DMS53 treated with DMSO at 0.1 percent for 48 hours (cell line): ENCODE measurements around the gene EXD3.
"Not testable (repeated sequence)": the region's sequence is repeated elsewhere in the genome, so short reads cannot be mapped to it uniquely, and the experiment has no call there.

Source experiments
- DNase-seq: peaks from one replicate; lab custom pipeline; 2025; ENCODE audit not compliant: unreplicated experiment; lab: John Stamatoyannopoulos, UW

Gene EXD3

DNA sequence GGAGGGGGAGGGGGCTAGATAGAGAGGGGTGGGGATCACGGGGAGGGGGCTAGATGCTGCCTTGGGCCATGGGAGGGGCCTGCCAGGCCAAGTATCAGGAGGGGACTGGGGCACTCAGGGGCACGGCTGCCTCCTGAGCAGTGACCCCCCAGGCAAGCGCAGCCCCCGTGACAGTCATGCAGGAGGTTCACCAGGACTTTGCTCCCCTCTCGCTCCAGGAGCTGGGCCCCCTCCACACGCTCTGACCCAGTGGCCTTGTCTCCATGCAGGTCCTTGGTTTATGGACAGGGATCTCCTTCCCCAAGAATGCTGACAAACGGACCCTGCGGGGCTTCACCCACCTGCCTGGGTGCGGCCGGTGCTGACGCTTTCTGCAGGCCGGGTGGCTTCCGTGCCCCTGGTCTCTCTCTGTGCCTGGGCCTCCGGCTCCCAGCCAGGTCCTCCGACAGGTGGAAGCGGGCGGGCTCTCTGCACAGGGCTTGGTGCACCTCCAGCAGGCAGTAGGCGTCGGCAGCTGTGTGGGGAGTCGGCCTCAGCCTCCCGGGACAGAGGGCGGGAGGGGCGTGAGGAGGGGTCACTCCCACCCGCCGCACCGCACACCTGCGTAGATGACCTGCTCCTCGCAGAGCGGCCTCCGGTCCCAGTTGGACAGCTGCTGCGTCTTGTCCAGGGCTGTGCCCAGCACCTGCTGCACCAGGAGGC is 74.0 kb downstream of the EXD3 start:
- no peak for DNase-seq

DNA sequence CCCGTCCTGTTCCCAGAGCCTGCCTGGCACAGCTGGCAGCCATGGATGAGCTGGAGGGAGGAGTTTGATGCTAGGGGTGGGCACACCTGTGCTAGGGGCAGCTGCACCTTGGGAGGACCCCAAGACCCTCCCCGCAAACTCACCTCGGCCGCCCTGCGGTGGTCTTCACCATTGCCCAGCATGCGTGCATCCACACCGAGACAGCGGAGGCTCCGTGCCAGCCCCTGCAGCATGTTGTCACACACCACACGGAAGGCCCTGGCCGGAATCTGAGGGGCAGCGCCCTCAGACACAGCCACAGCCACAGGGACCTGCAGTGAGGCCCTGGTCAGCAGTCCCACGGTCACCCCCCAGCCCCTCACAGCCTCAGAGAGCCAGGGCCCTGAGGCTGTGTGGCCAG is 75.0 kb downstream of the EXD3 start:
- no peak for DNase-seq

DNA sequence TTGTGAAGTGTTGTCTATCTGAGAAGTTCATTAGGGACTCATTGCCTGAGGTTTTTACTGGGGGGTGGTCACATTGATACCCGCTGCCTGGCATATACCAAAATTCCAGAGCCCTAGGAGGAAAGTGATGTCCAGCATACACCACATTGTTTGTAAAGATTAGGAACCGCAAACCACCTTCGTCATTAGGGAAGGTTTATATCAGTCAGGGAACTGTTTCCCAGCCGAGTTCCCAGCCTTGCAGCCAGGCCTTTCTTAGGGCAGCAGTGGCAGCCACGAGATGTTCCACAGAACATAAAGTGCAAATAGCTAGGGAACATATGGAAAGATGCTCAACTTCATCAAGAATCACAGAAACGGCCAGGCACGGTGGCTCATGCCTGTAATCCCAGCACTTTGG is 80.5 kb downstream of the EXD3 start:
- no peak for DNase-seq

DNA sequence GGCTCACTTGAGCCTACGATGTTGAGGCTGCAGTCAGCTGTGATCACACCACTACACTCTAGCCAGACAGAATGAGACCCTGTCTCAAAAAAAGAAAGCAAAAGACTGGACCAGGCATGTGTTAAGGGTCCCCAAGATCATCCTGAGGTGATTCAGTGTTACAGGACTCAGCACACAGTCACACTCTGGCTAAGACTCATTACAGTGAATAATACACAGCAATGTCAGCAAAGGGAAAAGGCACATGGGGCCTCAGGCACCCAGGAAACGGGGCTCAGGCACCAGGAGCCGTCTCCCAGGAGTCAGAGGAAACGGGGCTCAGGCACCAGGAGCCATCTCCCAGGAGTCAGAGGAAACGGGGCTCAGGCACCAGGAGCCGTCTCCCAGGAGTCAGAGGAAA is 81.7 kb downstream of the EXD3 start:
- no peak for DNase-seq

DNA sequence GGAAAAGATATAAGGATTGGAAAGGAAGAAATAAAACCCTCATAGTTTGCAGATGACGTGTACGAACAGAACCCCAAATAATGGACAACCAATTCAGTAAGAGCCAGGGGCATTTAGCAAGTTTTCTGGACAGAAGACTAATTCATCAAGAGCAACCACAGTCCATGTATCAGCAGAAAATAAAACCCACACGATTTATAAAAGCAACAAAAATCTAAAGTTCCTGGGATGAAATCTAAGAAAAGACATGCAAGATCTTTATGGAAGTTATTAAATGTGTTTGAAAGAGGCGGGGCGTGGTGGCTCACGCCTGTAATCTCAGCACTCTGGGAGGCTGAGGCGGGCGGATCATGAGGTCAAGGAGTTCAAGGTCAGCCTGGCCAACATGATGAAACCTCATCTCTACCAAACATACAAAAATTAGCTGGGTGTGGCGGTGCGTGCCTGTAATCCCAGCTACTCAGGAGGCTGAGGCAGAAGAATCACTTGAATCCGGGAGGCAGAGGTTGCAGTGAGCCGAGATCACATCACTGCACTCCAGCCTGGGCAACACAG is 83.0 kb downstream of the EXD3 start:
- DNase-seq, result not testable (repeated sequence)

DNA sequence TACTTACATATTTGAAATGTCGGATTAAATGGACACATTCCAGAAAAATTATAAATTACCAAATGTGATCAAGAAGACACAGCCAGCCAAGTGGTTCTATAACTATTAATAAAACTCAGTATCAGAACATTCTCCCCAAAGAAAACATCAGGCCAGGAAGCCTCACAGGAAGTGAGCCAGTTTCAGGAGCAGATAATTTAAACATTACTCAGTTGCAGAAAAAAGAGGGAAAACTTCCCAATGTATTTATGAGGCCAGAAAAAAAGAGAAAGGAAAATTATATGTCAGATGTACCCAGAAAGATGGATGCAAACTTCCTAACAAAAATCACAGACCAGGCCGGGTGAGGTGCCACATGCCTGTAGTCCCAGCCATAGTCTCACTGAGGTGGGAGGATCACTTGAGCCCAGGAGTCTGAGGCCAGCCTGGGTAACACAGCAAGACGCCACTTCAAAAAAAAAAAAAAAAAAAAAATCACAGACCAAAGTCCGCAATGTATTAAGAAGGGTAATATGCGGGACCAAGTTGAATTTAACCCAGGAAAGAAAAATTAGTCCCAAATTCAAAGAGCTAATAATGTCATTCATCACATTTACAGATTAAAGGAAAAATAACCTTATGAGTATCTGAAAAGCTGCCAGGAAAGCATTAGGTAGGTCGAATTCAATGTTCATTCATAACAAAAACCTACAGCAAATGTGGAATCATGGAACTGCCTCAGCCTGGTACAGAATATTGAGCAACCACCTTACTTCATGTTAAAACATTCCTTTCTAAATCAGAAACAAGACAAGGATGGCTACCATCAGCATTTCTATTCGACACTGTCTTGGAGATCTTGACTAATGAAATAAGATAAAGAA is 83.7 kb downstream of the EXD3 start:
- no peak for DNase-seq

DNA sequence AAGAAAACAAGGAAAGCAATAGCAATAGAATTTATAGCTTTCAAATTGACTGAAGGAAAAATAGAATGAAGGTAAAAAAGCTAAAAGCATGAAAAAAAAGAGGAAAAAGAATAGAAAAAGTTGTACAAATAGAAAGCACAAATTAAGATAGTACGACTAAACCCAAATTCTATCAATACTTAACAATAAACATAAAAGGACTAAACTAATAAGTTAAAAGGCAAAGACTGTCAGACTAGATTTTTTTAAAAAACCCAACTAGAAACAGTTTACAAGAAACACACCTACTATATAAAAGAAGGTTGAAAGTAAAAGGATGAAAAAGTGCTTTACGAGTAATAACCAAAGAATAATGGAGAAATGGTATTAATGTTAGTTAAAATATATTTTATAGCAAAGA is 86.2 kb downstream of the EXD3 start:
- no peak for DNase-seq

DNA sequence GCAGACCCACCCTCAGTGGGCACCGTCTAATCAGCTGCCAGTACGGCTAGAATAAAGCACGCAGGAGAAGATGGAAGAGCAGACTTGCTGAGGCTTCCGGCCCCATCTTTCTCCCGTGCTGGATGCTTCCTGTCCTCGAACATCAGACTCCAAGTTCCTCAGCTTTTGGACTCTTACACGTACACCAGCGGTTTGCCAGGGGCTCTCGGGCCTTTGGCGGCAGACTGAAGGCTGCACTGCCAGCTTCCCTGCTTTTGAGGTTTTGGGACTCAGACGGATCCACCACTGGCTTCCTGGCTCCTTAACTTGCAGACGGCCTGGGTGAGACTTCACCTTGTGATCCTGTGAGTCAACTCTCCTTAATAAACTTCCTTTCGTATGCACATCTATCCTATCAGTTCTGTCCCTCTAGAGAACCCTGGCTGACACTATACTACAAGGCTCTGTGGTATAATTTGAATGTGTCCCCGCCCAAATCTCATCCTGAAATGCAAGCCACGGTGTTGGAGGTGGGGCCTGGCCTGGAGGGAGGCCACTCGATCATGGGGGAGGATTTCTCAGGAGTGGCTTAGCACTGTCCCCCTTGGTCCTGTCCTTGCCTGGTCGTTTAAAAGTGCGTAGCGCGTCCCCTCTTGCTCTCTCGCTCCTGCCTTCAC is 89.8 kb downstream of the EXD3 start:
- DNase-seq, result no peak

DNA sequence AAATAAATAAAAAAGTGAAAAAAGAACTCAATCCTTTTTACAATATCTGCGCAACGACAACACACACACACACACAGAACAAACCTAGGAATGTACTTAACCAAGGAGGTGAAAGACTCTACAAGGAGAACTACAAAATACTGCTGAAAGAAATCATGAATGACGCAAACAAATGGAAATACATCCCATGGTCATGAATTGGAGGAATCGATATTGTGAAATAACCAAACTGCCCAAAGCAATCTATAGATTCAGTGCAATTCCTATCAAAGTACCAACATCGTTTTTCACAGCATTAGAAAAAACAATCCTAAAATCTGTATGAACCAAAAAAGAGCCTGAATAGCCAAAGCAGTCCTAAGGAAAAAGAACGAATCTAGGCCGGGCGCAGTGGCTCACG is 91.0 kb downstream of the EXD3 start:
- DNase-seq, result no peak

DNA sequence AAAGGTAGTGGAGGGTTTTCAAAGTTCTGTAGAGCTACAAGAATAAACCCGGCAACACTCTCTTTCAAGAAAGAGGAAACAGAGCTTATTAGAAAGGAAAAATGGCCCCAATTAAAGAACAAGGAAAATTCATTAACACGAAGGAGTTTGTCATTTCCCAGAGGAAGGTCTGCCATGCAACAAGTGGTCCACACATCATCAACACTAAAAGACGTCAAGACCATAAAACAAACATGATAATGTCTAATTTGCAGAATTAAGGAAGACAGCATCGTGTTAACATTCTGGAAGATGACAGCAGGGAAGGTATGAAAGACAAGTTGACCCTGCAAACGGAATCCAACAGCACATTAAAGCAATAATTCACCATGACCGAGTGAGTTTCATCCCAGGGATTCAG is 92.3 kb downstream of the EXD3 start:
- DNase-seq, result no peak

DNA sequence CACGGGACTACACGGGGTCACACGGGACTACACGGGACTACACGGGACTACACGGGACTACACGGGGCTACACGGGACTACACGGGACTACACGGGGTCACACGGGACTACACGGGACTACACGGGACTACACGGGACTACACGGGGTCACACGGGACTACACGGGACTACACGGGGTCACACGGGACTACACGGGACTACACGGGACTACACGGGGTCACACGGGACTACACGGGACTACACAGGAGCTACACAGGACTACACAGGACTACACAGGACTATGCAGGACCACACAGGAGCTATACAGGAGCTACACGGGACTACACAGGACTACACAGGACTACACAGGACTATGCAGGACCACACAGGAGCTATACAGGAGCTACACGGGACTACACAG is 93.4 kb downstream of the EXD3 start:
- DNase-seq, result not testable (repeated sequence)

DNA sequence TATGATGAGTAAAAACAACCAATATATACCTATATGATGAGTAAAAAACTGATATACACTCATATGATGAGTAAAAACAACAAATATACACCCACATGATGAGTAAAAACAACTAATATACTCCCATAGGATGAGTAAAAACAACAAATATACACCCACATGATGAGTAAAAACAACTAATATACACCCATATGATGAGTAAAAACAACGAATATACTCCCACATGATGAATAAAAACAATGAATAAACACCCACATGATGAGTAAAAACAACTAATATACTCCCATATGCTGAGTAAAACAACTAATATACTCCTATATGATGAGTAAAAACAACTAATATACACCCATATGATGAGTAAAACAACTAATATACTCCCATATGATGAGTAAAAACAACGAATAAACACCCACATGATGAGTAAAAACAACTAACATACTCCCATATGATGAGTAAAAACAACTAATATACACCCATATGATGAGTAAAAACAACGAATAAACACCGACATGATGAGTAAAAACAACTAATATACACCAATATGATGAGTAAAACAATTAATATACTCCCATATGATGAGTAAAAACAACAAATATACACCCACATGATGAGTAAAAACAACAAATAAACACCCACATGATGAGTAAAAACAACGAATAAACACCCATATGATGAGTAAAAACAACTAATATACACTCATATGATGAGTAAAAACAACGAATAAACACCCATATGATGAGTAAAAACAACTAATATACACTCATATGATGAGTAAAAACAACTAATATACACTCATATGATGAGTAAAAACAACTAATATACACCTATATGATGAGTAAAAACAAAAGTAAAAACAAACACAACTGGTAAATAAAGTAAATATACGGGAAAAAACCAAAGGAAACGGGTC is 95.1 kb downstream of the EXD3 start:
- DNase-seq, result not testable (repeated sequence)

DNA sequence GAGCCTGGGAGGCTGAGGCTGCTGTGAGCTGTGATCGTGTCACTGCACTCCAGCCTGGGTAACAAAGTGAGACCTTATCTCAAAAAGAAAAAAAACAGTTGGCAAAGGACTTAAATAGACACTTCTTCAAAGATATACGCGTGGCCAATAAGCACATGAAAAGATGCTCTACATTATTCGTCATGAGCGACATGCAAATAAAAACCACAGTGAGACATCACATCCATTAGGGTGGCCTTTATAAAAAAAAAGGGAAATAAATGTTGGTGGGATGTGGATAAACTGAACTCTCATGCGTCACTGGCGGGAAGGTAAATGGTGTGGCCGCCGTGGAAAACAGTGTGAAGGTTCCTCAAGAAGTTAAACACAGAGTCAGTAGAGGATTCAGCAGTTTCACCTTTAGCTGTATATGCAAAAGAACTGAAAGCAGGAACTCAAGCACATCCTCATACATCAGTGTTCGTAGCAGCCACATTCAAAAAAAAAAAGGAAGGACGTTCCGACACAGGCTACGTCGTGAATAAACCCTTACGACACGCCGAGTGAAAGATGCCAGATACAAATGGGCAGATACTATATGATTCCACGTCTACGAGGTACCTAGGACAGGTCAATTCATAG is 96.4 kb downstream of the EXD3 start:
- DNase-seq, result no peak

DNA sequence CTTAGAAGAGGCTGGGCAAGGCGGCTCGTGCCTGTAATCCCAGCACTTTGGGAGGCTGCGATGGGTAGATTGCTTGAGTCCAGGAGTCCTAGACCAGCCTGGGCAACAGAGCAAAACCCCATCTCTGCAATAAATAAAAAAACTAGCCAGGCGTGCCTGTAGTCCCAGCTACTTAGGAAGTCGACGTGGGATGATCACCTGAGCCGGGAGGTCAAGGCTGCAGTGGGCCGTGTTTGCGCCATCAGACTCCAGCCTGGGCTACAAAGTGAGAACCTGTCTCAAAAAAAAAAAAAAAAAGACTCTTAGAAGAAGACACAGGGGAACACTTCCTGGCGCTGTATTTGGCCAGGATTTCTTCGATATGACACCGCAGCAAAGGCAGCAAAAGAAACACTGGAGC is 97.2 kb downstream of the EXD3 start:
- DNase-seq, result no peak

DNA sequence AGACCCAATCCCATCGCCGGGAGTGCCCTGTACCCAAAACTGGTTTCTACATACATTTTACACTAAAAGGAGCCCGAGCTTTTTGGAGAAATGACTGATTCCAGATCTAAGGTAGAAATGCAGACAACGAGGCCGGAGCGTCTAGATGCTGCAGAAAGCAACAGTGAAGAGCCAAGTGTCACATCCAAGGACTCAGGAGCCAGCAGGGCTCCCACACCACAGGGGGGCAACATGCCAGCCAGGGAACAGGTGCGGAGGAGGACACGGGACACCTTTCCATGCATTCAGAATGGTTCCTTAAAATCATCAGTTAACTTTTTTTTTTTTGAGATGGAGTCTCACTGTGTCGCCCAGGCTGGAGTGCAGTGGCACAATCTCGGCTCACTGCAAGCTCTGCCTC is 97.8 kb downstream of the EXD3 start:
- DNase-seq, result no peak

DNA sequence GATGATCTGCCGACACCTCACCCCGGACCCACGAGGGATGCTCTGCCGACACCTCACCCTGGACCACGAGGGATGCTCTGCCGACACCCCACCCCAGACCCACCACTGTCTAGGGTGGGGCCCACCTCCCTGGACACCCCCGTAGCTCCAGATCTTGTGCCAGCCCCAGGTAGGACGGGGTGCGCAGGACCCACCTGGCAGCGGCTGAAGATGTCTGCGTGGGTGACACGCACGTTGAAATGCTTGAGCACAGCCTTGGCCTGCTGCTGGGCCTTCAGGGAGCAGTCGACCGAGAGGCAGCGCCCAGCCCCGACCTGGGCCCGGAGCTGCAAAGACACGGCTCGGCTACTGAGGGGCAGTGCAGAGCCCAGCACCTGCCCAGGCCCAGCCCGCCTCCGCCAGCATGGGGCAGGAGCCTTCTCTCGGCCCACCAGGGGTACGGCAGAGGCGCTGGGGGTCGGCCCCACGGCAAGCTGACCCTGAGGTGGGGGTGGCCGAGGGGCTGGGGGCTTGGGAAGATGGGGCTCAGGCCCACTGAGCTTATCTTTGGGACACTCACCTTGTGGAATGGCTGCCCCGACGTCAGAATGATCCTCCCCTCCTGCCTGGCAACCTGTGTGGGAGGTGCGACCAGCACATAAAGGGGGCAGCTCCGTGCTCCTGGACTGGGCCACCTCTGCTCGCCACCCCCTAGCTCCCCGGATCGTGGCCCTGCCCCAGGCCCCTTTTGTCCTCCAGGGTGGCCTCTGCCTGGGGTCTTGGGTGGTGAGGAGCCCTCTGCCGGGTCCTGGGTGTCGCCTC is 99.2 kb downstream of the EXD3 start:
- DNase-seq, result no peak

DNA sequence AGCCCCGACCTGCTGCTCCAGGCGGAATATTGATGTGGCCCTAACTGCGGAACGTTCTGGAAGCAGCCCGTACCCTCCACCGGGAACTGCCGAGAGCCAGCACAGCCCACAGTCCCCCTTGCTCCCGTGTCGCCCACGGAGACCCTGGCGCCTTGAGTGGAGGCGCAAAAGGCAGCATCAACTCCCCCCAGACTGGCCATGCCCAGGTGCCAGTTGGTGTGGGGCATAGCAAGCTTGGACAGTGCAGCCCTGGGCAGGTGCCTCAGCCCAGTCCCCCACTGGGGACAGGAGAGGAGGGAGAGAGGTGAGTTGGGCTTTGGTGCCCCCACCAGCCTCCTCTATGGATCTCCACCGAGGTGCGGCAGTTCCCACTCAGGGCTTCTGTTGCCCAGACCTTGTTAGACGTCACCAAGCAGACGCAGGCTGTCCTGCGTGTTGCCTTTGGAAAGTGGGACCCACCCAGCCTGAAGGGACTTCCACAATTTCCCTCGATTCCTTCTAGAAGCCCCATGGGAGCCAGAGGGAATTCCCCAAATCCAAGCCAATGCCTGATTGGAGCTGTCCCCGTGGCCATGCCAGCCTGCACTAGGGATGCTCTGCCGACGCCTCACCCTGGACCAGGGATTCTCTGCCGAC is 101.1 kb downstream of the EXD3 start:
- DNase-seq, result no peak

DNA sequence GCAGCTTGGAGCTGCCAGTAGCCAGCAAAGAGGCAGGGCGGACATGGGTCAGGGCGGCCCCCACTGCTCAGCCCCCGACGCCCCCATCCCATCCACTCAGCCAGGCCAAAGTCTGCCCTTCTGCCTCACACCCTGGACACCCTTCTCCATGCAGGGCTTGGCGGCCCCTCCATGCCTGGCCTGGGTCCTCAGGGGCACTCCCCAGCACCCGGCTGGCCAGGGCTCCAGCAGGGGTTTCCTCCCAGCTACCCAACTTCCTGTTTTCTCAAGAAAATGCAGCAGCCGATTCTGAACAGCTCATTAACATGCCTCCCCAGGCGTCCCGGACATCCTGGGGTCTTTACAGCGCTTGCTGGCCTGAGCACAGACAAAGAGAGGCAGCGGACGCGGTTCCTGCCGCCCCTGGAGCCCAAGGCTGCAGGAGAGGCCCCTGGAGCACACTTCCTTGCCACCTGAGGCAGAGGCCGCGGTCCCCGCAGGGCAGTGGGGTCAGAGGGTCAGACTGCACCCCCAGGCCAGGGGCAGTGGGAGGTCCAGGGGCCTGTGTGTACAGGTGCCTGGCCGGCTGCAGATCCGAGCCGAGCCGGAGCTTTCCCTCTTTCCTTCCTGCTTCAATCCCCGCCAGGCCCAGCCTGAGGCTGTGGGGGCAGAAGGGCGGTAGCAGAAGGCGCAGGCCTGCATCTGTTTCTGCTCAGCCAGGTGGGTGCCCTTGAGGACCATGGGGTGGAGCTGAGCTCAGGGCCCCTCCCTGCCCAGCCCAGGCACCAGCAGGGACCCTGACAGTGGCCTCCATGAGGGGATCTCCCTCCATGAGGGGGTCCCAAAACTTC is 102.2 kb downstream of the EXD3 start:
- no peak for DNase-seq
